GM21737 (cell line): ENCODE measurements around the gene MSRB1.
"Not testable (repeated sequence)": the region's sequence is repeated elsewhere in the genome, so short reads cannot be mapped to it uniquely, and the experiment has no call there.

Experiments used
- ATAC-seq: cut with Tn5 transposase; IDR thresholded peaks from one replicate; pipeline ENCODE4 v1.9.1; 2021; ENCODE audit warnings: mild to moderate bottlenecking, moderate library complexity; ENCODE audit not compliant: unreplicated experiment

MSRB1 gene

DNA sequence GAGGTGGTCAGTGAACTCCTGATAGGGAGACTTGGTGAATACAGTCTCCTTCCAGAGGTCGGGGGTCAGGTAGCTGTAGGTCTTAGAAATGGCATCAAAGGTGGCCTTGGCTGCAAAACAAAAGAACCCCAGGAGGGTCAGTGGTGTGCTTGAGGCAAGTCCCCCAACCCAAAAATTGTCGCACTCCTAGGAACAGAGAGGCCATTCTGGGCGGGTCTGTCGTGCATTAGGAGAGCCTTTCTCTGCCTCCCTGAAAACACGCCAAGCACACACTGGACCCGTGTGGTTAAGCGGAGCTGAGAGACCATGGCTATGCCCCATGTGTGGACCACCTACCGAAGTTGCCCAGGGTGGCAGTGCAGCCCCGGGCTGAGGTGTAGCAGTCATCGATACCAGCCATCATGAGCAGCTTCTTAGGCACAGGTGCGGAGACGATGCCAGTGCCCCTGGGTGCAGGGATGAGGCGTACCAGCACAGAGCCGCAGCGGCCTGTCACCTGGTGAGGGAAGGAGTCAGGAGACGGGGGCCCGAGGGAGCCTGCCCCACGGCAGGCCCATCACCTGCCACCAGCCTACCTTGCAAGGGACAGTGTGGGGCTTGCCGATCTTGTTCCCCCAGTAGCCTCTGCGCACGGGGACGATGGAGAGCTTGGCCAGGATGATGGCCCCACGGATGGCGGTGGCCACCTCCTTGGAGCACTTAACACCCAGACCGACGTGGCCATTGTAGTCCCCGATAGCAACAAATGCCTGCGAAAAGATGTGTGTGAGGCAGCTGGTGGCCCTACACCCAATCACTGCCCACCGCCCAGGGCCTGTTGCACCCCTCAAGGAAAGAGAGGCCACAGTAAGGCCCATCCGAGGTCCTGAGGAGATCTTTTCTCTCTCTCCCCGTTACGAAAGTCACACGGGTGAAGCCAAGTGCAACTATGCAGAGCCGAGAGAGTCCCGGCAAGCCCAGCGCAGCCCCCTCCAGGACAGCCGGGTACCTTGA is 19.5 kb upstream of the MSRB1 start:
- ATAC-seq: not testable (repeated sequence)

DNA sequence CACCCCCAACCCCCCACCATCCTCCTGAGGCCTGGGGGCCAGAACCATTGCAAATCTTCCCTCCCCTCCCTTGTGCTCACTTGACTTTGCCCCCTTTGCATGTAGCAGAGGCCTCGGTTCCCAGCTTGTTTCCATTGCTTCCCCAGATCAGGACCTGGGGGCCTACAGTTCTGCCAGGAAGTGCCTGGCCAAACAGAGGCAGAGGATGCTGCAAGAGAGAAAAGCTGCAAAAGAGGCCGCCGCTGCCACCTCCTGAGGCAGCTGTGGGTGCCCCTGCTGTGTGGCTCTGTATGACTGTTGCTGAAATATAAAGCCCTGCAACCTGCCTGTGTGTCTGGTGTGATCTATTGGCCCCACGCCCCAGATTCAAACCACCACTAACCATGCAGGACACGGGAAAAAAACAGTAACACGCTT is 18.7 kb upstream of the MSRB1 start:
- no peak for ATAC-seq

GRCh38 chr16:1960665-1961630 is 17.9 kb upstream of the MSRB1 start:
- no peak for ATAC-seq

- peak; percentile 74 for ATAC-seq
These were observed 16.5 kb upstream of the MSRB1 start, which contains the start of gene NDUFB10 for GRCh38 chr16:1959269-1960039. NDUFB10 (plus strand) TSS chr16:1959538; CDS start chr16:1959625, 87 bp downstream.

DNA sequence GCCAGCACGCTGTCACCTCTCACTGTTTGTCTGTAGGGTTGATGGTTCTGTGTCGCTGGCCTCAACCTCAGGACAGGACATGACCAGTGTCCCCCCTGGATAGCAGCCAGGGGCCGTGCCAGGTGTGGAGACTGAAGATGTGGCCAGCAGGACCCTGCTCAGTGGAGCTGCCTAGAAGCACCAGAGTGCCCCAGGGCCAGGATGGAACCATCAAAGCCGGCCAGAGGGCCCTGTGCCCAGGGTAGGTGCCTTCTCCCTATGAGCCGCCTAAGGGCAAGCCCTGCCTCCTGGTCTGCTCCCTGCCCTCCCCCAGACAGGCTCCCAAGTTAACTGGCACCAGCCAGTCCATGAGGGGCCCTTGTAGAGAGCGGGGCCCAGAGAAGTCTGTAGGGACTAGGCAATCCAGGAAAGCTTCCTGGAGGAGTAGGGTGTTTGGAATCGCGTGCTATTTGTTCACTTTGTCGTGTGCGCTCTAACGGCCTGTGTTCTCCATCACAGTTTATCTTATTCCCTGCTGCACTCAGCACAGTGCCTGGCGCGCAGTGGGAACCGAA is 15.8 kb upstream of the MSRB1 start:
- peak; percentile 2 for ATAC-seq

DNA sequence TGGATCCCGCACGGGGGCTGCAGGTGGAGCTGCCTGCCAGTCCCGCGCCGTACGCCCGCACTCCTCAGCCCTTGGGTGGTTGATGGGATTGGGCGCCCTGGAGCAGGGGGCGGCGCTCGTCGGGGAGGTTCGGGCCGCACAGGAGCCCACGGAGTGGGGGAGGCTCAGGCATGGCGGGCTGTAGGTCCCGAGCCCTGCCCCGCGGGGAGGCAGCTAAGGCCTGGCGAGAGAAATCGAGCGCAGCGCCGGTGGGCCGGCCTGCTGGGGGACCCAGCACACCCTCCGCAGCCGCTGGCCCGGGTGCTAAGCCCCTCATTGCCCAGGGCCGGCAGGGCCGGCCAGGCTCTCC is 15.1 kb upstream of the MSRB1 start:
- ATAC-seq: not testable (repeated sequence)

DNA sequence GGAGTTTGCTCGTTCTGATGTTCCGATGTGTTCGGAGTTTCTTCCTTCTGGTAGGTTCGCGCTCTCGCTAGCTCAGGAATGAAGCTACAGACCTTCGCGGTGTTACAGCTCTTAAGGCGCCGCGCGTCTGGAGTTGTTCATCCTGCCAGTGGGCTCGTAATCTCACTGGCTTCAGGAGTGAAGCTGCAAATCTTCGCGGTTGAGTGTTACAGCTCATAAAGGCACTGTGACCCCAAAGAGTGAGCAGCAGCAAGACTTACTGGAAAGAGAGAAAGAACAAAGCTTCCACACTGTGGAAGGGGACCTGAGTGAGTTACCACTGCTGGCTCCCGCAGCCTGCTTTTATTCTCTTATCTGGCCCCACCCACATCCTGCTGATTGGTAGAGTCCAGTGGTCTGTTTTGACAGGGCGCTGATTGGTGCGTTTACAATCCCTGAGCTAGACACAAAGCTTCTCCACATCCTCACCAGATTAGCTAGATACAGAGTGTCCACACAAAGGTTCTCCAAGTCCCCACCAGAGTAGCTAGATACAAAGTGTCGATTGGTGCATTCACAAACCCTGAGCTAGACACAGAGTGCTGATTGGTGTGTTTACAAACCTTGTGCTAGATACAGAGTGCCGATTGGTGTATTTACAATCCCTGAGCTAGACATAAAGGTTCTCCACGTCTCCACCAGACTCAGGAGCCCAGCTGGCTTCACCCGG is 14.6 kb upstream of the MSRB1 start:
- ATAC-seq: not testable (repeated sequence)

DNA sequence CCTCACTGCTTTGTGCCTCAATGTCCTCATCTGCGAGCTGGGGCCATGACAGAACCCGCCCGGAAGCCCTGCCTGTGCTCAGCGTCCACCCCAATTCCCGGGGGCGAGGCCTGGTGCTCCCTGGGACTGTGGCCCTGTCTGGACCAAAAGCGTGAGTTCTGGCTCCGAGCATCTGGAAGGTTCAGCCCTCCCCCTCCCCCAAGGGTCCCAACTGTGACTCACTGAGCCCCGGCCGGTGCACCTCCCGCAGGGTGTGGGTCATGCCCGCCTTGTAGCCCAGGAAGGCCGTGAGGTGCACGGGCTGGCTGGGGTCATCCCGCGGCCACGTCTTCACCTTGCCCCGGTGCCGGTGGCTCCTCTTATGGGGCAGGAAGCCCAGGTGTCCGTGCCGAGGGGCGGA is 10.7 kb upstream of the MSRB1 start:
- ATAC-seq: no peak

DNA sequence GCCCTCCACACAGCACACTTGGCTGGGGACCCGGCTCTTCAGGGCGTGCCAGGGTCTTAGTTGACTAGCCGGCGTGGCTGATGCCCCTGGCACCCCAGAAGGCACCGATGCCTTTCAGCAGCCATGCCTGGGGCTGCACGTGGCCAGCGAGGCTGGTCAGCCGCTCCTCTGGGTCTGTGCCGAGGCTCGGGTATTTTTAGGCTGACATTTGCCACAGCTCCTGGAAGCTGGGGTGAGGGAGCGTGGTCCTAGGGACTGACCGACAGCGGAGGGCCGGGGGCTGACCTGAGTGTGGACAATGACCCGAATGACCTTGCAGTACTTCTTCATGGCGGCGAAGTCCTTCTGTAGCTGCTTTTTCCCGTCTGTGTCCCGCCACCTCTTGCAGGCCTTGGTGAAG is 7.6 kb upstream of the MSRB1 start:
- ATAC-seq: no peak

- no peak for ATAC-seq
These were observed 7.0 kb upstream of the MSRB1 start for GRCh38 chr16:1950047-1950446.

- ATAC-seq: no peak
These were observed 6.5 kb upstream of the MSRB1 start for GRCh38 chr16:1949507-1949906.

DNA sequence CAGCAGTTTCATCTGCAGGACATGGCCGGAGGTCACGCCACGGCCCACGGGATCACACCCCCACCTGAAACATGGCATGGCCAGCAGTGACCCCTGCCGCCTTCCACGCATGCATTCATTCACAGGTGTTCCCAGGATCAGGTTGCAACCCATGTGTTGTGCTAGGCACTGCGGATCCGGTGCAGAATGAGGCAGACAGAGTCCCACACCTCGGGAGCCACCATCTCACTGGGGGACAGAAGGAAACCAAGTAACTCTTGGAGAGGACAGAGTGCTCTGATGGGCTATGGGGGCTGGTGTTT is 4.3 kb upstream of the MSRB1 start:
- no peak for ATAC-seq

DNA sequence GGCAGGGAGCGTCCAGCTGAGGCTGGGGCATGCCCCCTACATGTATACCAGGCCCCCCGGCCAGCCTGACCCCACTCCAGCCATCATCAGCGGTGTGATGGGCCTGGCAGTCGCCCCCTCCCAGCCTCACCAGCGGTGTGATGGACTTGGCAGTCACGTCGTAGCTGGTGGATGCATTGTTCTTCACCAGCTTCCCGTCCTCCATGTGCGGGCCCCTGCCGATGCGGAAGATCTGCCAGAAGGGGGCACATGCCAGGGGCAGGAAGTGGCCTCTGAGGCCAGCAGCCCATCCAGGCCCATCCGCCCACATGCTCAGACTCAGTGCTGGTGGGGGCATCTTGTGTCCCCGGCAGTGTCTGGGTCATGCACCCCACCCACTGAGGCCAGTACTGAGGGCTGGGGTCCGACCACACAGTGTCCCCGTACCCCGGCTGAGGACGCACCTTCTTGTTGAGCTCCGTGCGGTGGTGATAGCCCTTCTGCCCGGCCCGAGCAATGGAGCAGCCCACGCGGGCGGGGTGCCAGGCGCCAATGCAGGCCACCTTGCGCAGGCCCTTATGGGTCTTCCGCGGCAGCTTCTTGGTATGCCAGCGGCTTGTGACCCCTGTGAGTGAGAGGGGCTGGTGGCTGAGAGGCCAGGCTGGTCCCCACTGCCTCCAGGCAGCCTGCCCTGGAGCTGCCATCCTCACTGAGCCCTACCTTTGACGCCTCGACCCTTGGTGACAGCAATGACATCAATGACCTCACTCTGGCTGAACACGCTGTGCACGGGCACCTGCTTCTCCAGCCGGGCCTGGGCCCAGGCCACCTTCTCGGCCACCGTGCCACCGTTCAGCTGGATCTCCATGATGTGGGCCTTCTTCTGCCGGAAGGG is 3.7 kb upstream of the MSRB1 start:
- no peak for ATAC-seq

DNA sequence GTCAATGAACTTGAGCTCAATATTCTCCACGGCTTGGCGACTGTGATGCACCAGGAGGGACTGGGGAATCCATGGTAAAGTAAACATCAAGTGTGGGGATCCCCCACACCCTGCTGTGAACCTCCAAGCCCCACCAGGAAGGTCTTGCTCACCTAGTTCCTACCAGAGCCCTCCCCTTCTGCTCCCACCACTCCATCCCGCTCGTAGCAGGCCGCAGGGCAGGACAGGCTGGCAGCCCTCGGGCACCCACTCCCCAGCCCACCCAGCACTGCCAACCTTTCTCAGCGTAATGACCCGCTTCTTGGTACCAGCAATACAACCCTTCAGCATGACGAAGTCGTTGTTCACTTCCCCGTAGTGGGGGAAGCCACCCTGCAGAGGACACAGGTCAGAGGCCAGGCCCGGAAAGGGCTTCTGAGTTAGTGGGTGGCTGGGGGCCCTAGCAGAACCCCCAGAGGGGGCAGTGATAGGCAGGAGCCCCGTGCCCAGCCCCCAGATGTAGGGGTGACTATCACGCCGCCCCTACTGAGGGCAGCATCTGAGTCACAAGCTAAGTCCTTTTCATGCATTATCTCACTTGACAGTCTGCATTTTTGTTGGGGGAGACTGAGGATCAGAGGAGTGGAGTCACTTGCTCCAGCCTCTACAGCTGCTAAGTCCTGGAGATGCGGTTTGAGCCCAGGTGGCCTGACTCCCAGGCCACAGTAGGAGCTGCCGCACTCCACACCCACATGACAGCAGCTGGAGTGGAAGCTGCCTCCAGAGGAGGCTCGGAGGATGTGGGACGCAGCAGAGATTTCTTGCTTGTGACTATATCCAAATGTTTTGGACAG is 2.8 kb upstream of the MSRB1 start:
- no peak for ATAC-seq

DNA sequence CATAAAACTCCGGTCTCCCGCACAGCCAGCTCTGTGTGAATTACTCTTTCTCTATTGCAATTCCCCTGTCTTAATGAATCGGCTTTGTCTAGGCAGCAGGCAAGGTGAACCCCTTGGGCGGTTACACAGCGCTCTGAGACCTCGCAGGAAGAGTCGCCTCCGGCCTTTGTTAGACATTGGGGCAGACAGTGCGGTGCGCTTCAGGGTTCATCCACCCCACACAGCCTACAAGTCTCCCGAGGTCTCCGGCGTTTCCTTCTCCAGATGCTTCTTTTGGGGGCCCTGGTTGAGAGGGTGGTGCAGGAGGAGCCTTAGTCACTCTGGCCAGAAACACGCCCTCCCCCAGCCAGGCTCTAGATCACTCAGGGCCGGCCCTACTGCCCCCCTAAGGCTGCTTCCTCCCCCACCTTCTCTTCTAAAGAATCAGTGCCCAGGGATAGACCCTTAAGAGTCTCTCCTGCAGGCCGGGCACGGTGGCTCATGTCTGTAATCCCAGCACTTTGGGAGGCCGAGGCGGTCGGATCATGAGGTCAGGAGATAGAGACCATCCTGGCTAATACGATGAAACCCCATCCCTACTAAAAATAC is 1.7 kb upstream of the MSRB1 start:
- ATAC-seq: no peak

DNA sequence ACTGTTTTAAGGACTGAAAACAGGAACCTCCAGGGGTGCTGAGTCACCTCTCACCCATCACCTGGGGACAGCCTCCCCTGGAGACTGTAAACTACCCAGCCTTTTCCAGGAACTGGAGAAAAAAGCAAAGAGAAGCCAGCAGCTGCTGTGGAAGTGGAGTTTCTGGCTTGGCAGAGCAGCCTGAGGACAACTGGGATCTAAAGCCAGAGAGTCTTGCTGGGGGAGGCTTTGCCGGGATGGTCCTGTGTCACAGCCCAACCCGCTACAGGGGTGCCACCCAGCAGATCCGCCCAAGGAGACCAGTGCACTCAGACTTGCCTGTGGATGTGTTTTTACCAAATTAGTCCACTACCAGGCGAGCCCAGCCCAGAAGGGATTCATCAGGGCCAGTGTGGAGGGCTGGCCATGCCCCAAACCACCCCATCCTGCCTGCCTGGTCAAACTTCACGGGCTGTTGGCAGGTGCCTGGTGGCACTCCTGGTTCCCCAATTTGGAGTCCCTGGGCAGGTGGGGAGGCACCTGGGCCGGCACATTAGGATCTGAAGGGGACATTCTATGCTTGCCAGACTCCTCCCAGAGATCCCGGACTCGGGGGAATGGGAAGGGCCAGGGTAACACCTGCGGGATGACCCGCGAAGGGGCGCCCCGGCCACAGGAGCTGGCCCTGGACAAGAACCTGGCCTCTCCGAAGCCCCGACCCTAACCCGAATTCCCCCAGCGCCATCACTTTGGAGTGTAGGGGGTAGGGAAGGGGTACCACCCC is 771 bp downstream of the MSRB1 start:
- ATAC-seq: no peak
